Activated CD4-positive, alpha-beta T cell treated with anti-CD3 and anti-CD28 coated beads, Interleukin-2, amount 50 U/mL, for 16 hours (primary cell): ENCODE data around the gene PCSK9.

ENCODE experiments used
- DNase-seq: peaks from one replicate; pipeline ENCODE4 v3.0.0-alpha.2; 2020

Gene PCSK9

GRCh38 chr1:55044617-55045397 is 5.5 kb downstream of the PCSK9 start:
- no peak for DNase-seq

DNA sequence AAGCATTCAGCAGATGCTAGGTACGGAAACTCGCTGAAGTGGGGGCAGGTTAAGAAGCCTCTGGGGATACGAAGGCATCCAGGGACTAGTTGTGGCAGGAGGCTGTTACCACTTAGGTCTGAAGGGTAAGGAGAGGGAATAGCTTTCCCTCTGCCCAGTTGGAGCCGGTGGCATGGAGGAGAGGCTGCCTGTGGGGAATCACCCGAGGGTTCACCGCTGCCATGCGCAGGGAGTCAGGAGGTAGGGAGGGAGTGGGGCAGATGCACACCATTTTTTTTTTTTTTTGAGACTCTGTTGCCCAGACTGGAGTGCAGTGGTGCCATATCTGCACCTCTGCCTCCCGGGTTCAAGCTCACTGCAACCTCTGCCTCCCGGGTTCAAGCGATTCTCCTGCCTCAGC is 6.1 kb downstream of the PCSK9 start:
- DNase-seq = no peak

DNA sequence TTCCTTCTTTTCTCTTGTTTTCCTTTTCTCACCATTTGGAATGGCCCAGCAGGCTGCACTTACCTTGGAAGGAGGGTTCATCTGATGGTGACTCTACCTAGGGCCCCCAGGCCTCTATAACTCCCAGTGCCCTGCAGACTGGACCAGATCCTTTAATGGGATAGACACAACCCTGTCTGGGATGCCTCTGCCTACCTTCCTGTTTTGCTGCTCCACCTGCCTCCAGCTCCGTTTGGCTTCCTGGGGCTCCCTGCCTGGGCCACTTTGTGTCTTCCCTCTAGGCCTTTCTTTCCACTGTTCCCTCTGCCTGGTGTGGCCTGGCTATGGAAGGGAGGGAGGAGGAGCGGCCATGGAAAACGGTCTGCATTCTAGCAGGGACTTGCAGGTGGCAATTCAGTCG is 7.5 kb downstream of the PCSK9 start:
- no peak for DNase-seq

DNA sequence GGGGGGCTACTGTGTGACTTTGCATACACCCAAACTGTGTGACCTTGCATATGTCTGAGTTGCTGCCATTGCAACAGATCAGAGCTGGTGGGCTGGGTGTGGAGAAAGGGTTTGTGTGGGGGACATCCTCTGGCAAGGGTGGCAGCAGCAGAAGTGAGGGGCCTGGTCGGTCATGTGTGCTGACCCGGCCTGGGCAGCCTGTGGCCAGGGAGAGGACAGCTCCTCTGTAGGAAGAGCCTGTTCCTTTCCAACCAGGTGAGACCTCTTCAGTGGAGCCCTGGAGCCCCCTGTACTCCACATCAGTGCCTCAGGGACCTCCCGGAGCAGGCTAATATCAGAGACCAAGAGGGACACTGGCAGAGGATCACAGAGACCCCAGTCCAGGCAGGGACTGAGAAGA is 8.3 kb downstream of the PCSK9 start:
- DNase-seq = no peak

DNA sequence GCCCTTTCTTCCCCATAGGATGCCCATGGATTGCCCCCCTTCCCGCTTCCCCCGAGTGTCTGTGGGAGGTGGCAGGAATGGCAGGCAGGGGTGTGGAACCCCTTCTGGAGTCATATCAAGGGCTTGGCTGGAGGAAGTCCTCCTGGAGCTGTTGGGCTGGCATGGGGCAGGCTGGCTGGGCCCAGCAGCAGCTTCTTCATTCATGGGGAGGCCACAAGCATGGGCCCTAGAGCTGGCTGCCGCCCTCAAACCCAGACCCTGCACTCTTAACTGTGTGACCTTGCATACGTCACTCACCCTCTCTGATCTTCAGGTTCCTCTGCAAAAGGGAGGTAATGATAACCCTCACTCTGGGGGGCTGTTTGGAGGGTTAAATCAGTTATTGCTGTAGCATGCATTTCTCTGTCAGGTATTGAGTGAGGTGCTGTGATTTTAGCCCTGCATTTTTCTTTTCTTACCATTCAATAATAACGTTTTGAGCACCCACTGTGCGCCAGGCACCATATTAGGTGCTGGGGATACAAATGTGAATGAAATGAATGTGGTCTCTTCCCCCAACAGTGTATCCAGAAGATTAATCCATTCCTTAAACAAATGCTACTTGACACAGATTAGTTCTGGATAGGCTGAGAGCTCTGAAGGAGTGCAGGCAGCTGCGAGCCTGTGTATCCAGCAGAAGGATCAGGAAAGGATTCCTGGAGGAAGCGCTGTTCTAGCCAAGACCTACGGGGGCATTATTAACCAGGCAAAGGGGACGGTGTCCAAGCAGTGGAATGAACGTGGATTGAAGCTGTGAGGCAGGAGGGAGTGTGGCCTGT is 9.3 kb downstream of the PCSK9 start:
- no peak for DNase-seq

DNA sequence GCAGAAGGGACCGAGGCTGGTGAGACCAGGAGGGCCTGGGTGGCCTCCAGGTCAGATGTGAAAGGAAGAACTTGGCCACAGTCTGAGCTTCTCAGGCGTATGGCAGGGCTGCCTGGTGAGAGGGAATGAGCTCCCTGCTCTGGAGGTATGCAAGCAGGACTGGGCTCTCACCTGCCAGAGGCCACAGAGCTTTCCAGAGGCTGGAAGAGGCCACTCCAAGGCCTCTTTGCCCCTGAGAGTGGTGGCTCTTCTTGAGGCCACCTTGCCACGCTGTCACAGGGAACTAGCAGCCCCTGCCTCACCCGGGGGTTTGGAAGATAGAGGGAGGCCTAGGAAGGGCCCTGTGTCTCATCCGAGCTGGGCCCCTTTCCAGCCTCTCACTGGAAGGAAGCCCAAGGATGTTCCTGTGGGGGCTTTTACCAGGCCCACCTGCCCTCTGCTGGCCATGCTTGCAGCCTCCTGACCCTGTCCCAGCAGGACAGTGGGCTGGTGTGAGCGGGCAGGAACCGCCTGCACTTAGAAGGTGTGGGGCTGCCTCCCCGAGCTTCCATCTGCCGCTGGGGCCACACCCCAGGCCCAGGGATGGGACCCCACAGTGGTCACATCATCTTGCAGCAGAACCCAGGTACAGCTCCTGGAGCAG is 10.0 kb downstream of the PCSK9 start:
- no peak for DNase-seq

GRCh38 chr1:55049914-55050278 is 10.5 kb downstream of the PCSK9 start:
- DNase-seq = no peak

DNA sequence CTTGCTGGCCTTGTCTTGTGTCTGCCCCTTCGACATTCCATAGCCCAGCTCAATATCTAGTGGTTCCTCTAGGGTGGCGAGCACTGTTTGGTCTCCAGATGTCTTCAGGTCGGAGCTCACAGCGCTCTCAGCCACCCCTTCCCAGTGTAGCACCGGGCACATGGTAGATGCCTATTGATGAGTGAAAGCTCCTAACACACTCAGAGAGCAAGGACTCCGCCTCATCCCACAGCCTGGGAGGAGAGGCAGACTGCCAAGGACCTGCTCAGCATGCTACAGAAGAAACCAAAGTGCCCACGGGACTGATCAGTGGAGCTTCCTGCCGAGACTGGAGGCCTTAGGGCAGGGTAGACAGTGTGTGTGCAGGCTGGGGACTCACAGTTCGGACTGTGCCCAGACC is 10.9 kb downstream of the PCSK9 start:
- no peak for DNase-seq

DNA sequence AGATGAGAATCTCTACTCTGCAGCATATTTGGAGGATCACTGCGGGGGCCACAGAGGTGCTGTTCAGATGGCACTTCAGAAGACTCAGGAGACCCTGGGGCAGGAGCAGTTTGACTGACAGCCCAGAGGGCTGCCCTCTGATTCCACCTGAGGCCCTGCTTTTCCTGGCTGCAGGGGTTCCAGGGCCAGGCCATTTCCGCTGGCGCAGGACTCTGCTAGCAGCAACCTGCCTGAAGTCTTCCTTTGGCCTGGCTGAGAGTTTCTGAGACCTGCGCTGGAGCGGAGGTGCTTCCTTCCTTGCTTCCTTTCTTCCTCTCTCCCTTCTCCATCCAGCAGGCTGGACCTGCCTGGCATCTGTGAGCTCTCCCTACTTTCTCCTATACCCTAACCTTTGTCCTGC is 11.8 kb downstream of the PCSK9 start:
- no peak for DNase-seq

DNA sequence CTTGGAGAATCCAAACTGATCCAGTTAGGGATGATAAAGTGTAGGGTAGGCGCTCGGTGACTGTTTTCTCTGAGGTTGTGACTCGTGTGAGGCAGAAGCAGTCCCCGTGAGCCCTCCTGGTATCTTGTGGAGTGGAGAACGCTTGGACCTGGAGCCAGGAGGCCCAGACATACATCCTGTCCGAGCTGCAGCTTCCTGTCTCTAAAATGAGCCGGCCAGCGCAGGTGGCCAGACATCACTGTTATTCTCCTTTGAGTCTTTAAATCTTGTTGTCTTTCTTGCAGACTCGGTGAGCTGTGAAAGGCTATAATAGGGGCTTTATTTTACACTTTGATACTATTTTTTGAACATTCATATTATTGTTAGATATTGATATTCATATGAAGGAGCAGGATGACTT is 12.3 kb downstream of the PCSK9 start:
- no peak for DNase-seq

DNA sequence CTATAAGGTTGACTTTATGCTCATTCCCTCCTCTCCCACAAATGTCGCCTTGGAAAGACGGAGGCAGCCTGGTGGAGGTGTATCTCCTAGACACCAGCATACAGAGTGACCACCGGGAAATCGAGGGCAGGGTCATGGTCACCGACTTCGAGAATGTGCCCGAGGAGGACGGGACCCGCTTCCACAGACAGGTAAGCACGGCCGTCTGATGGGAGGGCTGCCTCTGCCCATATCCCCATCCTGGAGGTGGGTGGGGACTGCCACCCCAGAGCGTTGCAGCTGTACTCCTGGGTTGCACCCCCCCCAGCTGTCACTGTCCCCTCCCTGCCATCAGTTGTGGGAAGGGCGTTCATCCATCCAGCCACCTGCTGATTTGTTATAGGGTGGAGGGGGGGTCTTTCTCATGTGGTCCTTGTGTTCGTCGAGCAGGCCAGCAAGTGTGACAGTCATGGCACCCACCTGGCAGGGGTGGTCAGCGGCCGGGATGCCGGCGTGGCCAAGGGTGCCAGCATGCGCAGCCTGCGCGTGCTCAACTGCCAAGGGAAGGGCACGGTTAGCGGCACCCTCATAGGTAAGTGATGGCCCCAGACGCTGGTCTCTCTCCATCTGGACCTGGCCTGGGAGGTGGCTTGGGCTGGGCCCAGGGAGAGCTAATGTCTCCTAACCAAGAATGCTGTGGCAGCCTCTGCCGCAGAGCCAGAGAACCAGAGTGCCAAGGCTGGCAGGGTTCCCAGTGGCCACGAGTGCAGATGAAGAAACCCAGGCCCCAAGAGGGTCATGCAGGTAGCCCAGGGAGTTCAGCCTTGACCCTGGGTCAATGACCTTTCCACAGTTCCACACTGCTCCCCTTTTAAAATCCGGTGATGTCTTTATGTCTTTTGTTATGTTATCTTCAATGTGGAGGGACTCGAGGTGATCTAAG is 13.1 kb downstream of the PCSK9 start:
- no peak for DNase-seq

- DNase-seq = no peak
These were observed 14.1 kb downstream of the PCSK9 start for GRCh38 chr1:55053265-55053954.

DNA sequence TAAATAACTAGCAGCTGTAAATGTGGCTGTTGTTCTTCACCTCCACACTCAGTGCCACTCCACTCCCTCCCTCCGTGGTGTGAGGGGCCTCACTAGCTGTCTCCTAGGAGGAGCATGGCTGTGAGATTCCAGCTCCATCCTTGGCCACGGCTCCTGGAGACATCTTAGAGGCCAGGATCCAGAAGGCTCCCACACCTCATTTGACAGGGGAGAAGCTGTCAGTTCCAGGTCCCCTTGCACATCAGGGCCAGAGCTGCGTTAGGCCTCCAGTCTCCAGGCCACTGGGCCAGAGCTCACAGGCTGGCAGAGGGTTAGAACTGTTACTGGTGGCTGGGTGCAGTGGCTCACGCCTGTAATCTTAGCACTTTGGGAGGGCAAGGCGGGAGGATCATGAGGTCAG is 15.0 kb downstream of the PCSK9 start:
- DNase-seq = no peak

DNA sequence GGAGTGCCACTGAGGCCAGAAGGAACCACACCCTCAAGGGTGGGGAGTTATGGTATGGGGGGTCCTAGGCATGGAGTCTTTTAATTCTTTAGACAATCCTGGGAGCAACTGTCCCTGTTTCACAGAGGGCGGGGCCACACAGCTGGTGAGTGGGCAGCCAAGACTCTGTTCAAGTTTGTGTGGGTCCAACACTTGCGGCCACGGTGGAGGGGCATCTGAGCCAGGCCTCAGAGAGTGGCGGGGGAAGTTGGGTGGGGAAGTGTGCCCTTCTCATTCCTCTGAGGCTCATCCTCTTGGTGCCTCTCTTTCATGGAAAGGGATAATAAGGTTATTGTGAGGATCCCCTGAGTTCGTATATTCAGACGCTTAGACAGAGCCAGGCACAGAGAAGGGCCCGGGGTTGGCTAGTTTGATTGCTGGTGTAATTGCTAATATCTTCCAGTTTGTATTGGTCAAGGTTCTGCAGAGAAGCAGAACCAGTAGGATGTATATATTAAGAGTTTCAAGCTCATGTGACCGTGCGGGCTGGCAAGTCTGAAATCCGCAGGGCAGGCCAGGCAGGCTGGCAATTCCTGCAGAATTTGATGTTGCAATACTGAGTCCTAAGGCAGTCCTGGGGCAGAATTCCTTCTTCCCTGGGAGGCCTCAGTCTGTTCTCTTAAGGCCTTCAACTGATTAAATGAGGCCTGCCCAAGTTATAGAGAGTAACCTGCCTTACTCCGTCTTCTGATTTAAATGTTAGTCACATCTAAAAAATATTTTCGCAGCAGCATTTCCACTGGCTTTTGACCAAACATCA is 15.9 kb downstream of the PCSK9 start:
- DNase-seq = no peak

DNA sequence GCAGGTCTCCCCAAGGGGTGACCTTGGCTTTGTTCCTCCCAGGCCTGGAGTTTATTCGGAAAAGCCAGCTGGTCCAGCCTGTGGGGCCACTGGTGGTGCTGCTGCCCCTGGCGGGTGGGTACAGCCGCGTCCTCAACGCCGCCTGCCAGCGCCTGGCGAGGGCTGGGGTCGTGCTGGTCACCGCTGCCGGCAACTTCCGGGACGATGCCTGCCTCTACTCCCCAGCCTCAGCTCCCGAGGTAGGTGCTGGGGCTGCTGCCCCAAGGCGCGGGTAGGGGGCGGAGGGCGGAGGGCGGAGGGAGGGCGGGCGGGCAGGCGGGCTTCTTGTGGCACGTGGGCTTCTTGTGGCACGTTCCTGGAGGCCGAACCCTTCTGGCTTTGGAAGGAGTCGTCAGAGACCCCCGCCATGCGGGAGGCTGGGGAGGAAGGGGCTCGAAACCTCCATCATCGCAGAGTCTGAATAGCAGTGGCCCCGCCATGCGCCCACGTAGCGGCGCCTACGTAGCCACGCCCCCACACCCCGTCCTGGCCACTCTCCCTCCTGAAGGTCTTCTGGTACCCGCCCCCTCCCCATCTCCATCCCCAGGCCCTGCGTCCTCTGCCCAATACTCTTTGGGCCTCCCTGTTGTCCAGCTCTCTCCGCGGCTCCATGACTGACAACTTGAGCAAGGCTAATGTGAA is 16.7 kb downstream of the PCSK9 start:
- no peak for DNase-seq

GRCh38 chr1:55056632-55056992 is 17.3 kb downstream of the PCSK9 start:
- no peak for DNase-seq

GRCh38 chr1:55057270-55057955 is 18.1 kb downstream of the PCSK9 start:
- no peak for DNase-seq

DNA sequence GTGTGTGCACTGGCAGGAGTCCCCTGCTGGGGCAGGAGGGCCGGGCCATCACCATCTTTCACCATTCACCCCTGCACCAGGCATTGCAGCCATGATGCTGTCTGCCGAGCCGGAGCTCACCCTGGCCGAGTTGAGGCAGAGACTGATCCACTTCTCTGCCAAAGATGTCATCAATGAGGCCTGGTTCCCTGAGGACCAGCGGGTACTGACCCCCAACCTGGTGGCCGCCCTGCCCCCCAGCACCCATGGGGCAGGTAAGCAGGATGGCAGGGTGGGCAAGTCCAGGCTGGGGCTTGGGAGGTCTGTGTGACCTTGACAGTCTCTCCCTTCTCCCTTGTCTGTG is 18.6 kb downstream of the PCSK9 start:
- no peak for DNase-seq

- no peak for DNase-seq
These were observed 20.2 kb downstream of the PCSK9 start for GRCh38 chr1:55059302-55060132.
